Measurements from ENCODE around the gene CDC37.

Gene CDC37

GRCh38 chr19:10403137-10404021 lies at the start of gene CDC37:
Gene CDC37 (minus strand): TSS chr19:10403542. CDS start chr19:10403479, 63 bp downstream.
- DNase-seq (ENCODE audit: low spot score), result peak; percentile 99

GRCh38 chr19:10450853-10451609 lies 47.7 kb upstream of the CDC37 start:
- no peak for DNase-seq (ENCODE audit: low spot score)

- DNase-seq (ENCODE audit: low spot score), result no peak
These were observed 47.0 kb upstream of the CDC37 start for GRCh38 chr19:10450191-10450852.

DNA sequence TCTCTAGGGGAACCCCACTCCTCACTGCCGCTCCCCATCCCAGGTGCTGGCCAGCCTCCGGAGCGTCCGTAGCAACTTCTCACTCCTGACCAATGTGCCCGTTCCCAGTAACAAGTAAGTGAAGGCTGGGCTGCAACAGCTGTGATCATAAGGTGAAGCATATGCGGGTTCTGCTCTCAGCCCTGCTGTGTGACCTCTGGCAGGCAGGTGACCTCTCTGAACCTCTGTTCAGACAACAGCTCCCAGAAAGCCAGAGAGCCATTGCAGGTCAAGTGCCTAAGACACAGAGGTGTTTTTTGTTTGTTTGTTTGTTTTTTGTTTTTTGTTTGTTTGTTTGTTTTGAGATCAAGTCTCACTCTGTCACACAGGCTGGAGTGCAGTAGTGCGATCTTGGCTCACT lies 45.7 kb upstream of the CDC37 start:
- DNase-seq (ENCODE audit: low spot score), result no peak

GRCh38 chr19:10442698-10443097 lies 39.4 kb upstream of the CDC37 start:
- no peak for DNase-seq (ENCODE audit: low spot score)

DNA sequence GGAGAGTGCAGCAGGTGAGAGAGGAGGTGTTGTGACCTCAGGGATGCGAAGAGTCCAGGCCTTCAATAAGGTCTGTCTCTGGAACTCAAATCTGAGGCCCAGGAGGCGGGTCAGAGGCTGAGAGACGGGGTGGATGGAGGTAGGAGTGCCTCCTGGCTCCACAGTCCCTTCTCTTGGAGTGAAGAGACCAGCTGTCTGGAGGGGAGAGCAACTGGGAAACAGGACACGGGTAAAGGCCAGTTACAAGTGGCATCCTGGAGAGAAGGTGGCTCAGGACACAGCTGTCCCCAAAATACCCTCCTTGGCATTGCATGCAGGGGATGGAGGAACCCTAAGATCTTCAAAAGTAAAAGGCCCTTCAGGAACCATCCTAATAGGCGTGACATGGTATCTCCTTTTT lies 36.2 kb upstream of the CDC37 start:
- no peak for DNase-seq (ENCODE audit: low spot score)

GRCh38 chr19:10433131-10433536 lies 29.8 kb upstream of the CDC37 start:
- no peak for DNase-seq (ENCODE audit: low spot score)

- DNase-seq (ENCODE audit: low spot score), result peak; percentile 9
These were observed 29.4 kb upstream of the CDC37 start for GRCh38 chr19:10432736-10433130.

DNA sequence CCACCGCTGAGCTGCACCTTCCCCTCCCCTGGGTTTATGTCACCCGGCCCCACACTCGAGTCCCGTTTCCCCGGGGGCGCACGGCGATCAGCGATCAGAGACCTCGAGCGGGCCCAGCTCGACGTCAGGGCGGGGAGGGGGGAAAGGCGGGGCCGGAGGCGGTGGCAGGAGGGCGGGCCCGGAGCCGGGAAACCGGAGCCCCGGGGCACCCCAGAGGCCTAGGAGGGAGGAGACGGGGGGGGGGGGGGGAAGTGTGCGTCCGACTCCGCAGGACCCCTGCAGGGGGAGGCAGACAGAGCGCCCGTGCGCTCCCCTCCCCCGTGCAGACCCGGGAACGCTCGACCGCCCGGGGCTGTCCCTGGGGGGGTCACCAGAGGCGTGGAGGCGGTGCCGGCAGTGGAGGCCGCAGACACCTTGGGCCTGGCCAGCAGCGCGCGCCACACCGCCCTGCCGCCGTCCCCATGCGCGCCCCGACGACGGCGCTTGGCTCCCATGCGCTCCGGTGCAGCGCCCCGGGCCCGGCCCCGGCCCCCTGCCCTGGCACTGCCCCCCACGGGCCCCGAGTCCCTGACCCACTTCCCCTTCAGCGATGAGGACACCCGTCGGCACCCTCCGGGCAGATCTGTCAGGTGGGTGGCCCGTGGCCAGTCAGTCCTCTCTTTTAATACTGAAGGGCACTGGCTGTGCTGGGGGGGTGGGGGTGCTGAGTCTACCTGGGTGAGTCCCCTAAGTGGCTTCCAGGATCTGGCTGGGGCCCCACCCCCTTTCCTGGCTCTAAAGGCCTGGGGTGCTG lies 28.8 kb upstream of the CDC37 start:
- peak; percentile 83 for DNase-seq (ENCODE audit: low spot score)

- no peak for DNase-seq (ENCODE audit: low spot score)
These were observed 28.1 kb upstream of the CDC37 start for GRCh38 chr19:10431254-10431942.

DNA sequence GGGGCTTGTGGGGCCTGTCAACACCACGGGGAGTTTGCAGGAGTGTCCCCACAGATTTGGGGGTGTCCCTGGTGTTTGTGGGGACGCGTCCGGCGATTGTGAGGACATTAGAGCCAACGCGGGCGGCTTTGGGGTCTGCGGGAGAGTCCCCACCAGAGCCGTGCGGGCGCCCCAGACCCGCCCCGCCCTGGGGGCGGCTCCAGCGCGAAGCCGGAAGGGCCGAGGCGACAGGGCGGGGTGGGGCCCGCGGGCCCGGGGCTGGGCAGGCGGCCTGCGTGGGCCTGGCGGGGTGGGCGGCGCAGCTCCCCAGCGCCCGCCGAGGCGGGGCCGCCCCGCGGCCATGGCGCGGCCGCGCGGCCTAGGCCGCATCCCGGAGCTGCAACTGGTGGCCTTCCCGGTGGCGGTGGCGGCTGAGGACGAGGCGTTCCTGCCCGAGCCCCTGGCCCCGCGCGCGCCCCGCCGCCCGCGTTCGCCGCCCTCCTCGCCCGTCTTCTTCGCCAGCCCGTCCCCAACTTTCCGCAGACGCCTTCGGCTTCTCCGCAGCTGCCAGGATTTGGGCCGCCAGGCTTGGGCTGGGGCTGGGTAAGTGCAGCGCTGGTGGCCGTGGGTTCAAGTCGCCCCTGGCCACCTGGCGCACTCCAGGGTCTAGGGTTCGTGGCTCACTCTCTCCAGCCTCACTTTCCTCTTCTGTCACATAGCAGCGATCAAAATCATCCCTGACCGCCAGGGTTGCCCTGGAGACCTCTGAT lies 27.3 kb upstream of the CDC37 start:
- peak; percentile 86 for DNase-seq (ENCODE audit: low spot score)

DNA sequence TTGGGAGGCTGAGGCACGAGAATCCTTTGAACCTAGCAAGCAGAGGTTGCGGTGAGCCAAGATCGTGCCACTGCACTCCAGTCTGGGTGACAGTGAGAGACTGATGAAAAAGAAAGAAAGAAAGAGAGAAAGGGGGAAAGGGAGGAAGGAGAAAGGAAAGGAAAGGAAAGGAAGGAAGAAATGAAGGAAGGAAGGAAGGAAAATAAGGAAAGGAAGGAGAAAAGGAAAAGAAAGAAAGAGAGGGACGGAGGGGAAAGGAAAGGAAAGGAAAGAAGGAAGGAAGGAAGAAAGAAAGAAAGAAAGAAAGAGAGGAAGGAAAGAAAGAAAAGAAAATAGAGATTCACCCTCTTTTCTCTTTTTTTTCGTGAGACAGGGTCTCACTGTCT lies 25.6 kb upstream of the CDC37 start:
- no peak for DNase-seq (ENCODE audit: low spot score)

GRCh38 chr19:10427169-10427568 lies 23.8 kb upstream of the CDC37 start:
- DNase-seq (ENCODE audit: low spot score), result no peak

GRCh38 chr19:10424011-10424637 lies 20.8 kb upstream of the CDC37 start:
- DNase-seq (ENCODE audit: low spot score), result peak; percentile 96

GRCh38 chr19:10422846-10423245 lies 19.5 kb upstream of the CDC37 start:
- no peak for DNase-seq (ENCODE audit: low spot score)

GRCh38 chr19:10422046-10422461 lies 18.7 kb upstream of the CDC37 start:
- DNase-seq (ENCODE audit: low spot score), result no peak

- DNase-seq (ENCODE audit: low spot score), result no peak
These were observed 18.1 kb upstream of the CDC37 start for GRCh38 chr19:10421240-10422045.

DNA sequence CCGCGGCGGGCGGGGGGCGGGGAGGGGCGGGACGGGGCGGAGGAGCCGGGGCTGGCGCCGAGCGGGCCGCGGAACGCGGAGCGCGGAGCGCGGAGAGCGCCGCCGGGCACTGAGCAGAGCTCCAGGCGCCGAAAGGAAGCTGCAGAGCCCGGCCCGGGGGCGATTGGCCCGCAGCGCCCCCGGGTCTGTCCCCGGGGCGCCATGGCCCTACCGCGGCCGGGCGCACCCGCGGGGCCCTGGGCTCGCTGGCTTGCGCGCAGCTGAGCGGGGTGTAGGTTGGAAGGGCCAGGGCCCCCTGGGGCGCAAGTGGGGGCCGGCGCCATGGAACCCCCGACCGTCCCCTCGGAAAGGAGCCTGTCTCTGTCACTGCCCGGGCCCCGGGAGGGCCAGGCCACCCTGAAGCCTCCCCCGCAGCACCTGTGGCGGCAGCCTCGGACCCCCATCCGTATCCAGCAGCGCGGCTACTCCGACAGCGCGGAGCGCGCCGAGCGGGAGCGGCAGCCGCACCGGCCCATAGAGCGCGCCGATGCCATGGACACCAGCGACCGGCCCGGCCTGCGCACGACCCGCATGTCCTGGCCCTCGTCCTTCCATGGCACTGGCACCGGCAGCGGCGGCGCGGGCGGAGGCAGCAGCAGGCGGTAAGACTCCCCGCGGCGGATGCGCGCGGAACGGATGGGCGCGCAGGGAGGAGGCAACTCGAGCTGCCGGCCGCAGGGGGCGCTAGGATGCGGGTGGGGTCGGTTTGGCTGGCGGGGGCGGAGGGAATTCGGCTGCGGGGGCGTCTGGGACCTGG lies 17.3 kb upstream of the CDC37 start, which contains the start of gene PDE4A:
PDE4A (plus strand) TSS at position 95 of the 796 bp plus-strand sequence; CDS start at position 322, 227 bp downstream.
- DNase-seq (ENCODE audit: low spot score), result peak; percentile 59
